ENCODE measurements around the gene TP53RK.

- TF ChIP-seq CTCF (conservative IDR thresholded peaks at IDR 0.05; ENCODE audit: low read length) (no peak), EZH2phosphoT487 (IDR thresholded peaks at IDR 0.05; ENCODE audit: borderline replicate concordance) (no peak)
Measured at GRCh38 chr20:46638898-46639274, 50.4 kb downstream of the TP53RK start.
